HG02588 (cell line): ENCODE data around the gene SLC38A1.
A peak's percentile ranks its signal among the peaks of the same experiment; 100 is the strongest.
"Not testable (repeated sequence)": the region's sequence is repeated elsewhere in the genome, so short reads cannot be mapped to it uniquely, and the experiment has no call there.

Experiments used
- ATAC-seq: cut with Tn5 transposase; IDR thresholded peaks from one replicate; pipeline ENCODE4 v1.9.1; 2021; ENCODE audit warnings: mild to moderate bottlenecking, moderate library complexity; ENCODE audit not compliant: unreplicated experiment

Gene SLC38A1

GRCh38 chr12:46177025-46177424 lies 91.8 kb downstream of the SLC38A1 start:
- no peak for ATAC-seq

GRCh38 chr12:46174919-46175318 lies 93.9 kb downstream of the SLC38A1 start:
- ATAC-seq = no peak

DNA sequence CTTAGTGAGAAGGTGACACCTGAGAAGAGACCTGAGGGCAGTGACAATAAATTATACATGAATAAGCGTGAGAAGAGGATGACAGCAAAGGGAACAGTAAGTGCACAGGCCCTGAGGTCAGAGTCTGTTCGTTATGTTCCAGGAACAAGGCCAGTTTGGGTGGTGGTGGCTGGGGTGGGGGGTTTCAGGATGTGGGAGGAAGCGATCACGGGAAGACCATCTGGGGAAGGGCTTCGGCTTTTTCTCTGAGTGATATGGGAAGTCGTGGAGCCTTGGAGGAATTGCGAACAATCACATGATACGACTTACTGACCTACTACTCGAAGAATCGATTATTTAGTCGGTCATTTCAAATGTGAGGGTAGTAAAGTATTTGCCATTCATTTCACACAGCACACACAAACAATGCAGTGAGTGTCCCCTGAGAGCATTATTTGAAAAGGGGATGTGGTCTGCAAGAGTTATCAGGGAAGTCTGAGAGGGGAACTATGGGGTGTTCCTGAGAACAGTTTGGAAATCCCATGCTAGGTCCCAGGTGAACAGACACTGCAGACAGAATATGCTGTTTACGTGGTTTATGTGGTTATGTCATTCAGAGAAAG lies 94.7 kb downstream of the SLC38A1 start:
- ATAC-seq = peak; percentile 61

- ATAC-seq = no peak
Measured at GRCh38 chr12:46168426-46168825, 100.4 kb downstream of the SLC38A1 start.

GRCh38 chr12:46167412-46167811 lies 101.4 kb downstream of the SLC38A1 start:
- ATAC-seq = no peak

DNA sequence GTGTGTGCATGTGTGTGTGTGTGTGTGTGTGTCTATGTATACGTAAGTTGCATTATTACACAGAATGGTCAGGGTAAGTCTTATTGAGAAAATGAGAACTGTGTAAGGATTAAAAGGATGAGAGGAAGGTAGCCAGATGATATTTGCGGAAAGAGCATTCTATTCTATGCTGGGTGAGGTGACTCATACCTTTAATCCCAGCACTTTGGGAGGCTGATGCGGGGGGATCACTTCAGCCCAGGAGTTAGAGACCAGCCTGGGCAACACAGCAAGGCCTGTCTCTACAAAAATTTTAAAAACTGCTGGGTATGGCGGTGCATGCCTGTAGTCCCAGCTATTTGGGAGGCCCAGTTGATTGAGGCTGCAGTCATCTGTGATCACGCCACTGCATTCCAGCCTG lies 103.7 kb downstream of the SLC38A1 start:
- ATAC-seq = no peak

DNA sequence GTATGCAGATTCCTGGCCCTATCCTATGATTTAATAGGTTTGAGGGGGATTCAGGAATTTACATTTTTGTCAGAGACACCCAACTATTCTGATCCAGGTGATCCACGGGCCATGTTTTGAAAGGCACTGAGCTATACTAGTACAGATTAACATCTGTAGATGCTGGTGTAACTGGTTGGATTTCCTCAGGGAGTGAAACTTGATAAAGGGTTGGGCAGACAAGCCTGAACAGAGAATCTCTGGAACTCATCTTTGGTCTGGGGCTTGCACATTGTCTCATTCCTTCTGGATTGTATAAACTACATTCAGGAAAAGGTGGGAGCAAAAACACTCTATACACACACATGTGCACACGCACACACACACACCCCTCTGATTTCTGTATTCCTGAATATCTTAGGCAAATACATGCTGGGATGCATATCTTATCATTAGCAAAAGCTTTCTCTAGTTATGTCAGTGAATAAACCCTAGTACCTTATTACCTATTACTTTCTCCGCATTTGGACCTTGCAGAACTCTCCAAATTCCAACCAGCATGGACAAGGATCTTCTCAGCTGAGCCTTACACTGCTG lies 104.6 kb downstream of the SLC38A1 start:
- ATAC-seq = no peak

GRCh38 chr12:46162549-46163076 lies 106.2 kb downstream of the SLC38A1 start:
- not testable (repeated sequence) for ATAC-seq

GRCh38 chr12:46160981-46161690 lies 107.7 kb downstream of the SLC38A1 start:
- no peak for ATAC-seq

- no peak for ATAC-seq
Measured at GRCh38 chr12:46160101-46160980, 108.5 kb downstream of the SLC38A1 start.

DNA sequence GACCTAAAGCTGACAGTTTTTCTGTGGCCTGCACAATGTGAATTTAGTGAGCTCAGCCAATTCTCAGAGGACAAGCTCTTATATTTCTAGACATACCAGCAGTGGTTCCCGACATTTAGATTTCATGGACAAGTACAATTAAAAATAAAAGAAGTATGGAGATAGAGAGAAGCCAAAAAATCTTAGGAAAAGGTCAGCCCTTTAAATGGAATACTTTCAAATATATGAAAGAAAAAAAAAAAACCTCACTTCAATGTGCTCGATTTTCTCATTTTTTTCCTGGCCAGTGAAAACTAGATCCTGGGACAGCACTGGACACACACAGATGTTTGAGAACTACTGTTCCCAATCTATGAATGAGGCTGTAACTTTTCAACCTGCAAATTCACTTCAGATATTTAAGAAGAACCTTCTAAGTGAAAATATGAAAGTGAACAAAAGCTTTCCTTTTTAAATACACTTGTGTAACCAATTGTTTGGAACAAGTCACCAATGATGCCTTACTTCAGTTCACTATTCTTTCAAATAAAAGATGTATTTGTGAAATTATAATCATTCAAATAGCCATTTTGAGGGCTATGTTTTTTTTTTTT lies 109.4 kb downstream of the SLC38A1 start:
- no peak for ATAC-seq

- no peak for ATAC-seq
Measured at GRCh38 chr12:46158501-46158900, 110.3 kb downstream of the SLC38A1 start.

GRCh38 chr12:46154221-46154985 lies 114.4 kb downstream of the SLC38A1 start:
- ATAC-seq = no peak

- ATAC-seq = no peak
Measured at GRCh38 chr12:46153268-46153872, 115.5 kb downstream of the SLC38A1 start.

DNA sequence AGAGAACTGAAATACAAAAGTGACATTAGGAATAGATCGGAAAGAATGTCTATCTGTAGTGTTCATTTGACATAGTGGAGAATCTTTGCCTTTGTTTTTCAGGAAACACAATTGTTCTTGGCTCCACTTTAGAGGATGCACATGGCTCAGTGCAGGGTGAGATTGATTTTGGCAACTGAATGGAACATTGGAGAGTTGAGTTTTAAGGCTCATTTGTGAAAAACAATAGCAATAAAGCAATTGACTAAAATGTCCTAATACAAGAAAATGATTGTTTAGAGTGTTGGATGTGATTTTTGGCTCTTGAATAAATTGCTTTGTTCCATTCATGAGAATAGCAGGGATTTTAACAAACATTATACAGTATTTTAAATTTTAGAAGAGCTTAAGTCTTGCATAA lies 116.4 kb downstream of the SLC38A1 start:
- no peak for ATAC-seq

GRCh38 chr12:46150735-46151134 lies 118.1 kb downstream of the SLC38A1 start:
- no peak for ATAC-seq

GRCh38 chr12:46149905-46150304 lies 118.9 kb downstream of the SLC38A1 start:
- no peak for ATAC-seq

DNA sequence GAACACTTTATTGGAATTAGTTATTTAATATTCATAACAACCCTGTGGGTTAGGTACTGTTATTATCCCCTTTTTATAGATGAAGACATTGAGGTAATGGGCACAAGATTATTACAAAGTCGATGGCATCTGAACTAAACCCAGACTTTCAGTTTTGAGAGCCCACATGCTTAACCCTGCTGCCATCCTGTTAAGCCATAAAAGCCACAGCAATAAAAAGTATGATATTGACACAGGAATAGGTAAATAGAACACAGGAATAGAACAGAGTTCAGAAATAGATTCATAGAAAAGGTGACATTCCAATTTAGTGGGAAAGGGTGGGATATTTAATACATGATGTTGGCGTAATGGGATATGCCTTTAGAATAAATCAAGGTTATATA lies 119.8 kb downstream of the SLC38A1 start:
- ATAC-seq = no peak

DNA sequence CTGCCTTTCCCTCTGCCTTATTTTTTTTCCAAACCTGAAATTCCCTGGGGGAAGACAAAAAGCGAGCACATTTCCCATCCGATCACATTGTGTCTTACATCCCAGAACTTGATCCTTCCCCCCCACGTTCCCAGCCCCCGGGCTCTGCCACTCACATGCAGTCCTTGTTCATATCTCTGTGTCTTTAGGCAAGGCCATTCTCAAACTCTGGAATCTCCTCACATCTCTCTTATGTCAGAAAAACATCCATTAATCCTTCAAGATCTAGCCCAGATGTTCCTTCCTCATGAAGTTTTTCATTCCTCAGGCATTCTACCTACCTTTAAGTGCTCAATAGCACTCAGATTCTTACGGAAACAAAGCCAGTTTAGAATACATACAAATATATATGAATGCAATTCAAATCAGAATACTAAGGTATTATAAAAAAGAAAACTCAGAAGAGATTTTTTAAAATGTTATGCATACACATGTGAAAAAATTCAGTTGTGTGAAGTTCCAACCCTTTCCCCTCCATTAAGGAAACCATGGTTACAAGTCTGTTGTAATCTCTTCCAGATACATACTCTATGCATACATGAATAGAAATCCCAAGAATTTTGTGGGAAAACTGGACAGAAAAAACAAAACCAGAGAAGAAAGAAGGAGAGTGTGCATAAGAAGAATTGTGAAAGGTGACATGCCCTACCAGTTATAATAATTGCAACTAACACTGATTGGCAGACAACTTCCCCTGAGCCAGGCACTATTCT lies 120.3 kb downstream of the SLC38A1 start:
- ATAC-seq = no peak
